ENCODE data around the gene WFIKKN1.

Gene WFIKKN1

DNA sequence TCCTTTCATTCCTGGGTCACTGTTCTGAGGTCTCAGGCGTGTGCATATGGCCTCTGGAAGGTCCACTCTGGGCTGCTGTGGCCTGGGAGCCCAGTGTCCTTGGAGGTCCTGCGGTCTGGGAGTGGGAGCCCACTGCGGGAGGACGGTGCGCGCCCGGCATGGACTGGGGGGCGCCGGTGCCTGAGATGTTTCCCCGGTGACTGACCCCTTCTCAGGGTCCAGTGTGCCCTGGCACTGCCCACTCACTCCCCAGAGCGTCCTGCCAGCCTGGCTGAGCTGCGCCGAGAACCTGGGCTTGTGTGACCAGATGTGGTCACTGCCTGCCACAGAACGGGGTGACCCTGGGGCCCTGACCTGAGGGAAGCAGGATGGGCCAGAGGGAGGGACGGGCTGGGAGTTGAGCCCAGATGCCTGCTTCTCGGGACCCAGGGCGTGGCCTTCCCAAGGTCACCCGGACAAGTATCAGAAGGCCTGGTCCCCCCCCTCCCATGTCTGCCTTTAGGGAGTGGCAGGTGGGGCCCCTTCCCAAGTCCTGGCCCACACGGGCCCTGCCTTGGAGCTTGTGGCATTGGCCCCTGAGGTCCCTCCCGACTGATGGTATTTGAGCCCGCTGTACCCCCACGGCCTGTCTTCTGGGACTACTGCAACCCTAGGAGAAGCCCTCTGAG is 43.6 kb downstream of the WFIKKN1 start:
- no peak for DNase-seq (ENCODE audit: low read depth)

DNA sequence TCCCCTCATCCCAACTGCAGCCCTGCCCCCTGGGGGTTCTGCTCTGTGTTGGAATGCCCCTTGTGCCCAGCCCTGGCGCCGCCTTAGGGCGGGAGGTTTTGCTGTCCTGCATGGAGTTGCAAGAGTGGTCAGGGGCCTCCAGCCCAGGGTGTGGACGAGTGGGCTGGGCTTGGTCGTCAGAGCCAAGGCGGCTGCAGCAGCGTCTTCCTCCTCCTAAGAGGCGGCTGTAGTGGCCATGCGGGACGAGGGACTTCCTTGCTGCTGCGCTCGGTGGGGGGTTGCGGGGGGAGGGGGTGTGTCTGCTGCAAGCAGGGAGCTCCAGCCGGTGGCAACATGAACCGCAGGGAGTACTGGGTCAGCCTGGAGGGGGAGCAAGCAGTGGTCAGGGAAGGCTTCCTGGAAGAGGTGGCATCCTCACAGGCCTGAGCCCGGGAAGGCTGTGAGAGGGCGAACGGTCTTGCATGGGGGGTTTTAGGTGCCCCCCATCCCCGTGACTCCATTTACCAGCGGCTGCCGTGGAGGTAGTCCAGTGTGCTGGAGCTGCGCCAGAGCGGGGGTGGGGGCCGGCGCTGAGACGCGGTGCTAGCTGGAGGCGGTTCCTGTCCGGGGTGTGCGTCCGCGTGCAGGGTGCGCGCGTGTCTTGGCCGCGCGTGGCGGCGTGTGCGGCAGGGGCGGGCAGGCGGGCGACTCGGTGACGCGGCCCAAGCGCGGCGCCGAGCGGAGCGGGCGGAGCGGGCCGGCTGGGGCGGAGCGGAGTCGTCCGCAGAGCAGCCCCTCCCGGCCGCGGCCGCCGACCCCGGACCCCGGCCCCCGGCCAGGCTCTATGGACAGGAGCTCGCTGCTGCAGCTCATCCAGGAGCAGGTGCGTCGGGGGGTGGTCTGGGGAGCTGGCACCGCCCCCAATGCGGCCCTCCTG is 44.4 kb downstream of the WFIKKN1 start, which contains the start of gene RHBDL1:
Gene RHBDL1 (plus strand): TSS at position 704 of the 916 bp plus-strand sequence. CDS start 120 bp downstream, at position 824.
- no peak for DNase-seq (ENCODE audit: low read depth)

DNA sequence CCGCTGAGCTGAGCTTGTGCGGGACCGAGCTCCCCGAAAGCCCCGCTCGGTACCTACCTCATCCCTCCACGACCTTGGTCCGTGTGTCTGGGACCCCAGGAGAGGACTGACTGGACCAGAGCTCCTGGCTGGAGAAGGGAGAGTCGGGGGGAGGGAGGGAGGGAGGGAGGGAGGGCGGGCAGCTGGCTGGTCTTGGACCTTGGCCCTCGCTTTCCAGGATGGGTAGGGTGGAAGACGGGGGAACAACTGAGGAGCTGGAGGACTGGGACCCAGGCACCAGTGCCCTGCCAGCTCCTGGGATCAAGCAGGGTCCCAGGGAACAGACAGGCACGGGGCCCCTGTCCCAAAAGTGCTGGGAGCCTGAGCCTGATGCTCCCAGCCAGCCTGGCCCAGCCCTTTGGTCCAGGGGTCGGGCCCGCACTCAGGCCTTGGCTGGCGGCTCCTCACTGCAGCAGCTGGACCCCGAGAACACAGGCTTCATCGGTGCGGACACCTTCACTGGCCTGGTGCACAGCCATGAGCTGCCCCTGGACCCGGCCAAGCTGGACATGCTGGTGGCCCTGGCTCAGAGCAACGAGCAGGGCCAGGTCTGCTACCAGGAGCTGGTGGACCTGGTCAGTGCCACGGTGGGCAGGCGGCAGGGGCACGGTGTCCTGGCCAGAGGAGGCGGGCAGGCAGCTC is 45.2 kb downstream of the WFIKKN1 start:
- no peak for DNase-seq (ENCODE audit: low read depth)

- no peak for DNase-seq (ENCODE audit: low read depth)
Observed at GRCh38 chr16:676565-676902, 45.7 kb downstream of the WFIKKN1 start.

DNA sequence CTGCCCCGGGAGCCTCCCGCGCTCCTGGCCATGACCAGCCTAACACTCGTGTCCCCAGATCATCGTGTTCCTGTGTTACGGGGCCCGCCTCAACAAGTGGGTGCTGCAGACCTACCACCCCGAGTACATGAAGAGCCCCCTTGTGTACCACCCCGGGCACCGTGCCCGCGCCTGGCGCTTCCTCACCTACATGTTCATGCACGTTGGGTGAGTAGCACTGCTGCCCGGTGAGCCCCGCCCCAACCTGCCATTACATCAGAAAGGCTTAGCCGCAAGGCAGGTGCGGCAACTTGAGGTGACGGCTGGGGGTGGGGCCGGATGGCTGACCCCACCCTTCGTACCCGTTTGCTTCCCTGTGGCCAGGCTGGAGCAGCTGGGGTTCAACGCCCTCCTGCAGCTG is 46.1 kb downstream of the WFIKKN1 start:
- DNase-seq (ENCODE audit: low read depth): no peak

DNA sequence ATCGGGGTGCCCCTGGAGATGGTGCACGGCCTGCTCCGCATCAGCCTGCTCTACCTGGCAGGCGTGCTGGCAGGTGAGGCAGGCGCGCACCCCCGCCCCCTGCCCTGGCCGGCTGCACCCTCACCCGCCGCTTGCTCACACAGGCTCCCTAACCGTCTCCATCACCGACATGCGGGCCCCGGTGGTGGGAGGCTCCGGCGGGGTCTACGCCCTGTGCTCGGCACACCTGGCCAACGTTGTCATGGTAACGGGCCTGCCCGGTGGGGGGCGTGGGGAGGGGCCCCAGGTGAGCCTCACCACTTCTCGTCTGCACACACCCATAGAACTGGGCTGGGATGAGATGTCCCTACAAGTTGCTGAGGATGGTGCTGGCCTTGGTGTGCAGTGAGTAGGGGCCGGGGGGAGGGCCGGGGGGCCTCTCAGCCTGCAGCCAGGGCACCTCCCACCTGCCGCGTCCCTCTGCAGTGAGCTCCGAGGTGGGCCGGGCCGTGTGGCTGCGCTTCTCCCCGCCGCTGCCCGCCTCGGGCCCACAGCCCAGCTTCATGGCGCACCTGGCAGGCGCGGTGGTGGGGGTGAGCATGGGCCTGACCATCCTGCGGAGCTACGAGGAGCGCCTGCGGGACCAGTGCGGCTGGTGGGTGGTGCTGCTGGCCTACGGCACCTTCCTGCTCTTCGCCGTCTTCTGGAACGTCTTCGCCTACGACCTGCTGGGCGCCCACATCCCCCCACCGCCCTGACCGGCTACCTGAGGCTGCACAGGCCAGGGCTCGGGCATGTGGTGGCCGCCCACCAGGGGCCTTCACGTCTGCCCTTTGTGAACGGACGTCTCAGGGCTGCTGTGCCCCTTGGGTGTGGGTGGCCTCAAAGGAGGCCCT is 46.8 kb downstream of the WFIKKN1 start:
- DNase-seq (ENCODE audit: low read depth): no peak

DNA sequence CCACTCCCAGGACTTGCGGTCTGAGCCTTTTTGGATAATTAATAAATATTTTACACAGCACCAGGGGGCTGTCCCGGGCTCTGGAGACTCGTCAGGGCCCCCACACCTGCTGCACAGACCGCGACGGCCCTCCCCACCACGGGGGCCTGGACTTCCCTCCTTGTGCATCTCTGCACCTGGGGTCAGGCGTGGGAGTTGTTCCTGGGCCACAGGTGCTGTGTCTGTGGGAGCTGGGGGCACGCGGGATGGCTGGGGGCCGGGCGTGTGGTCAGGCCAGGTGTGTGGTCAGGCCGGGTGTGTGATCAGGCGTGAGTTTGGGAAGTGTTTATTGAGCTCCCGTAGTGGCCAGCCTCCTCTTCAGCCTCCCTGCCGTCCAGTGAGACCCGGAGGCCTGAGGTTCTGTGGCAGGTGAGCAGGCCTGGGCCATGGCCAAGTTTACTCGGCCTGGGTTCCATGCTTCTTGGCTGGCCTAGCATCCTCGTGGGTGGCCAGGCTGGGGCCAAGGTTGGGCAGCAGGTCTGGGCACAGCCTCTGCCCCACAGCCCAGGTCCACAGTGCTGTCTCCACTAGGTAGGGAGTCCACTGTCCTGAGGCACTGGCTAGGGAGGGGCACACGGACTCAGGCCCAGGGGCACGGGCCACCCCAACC is 47.5 kb downstream of the WFIKKN1 start:
- DNase-seq (ENCODE audit: low read depth): no peak

- DNase-seq (ENCODE audit: low read depth): no peak
Observed at GRCh38 chr16:678858-679813, 48.4 kb downstream of the WFIKKN1 start.

- DNase-seq (ENCODE audit: low read depth): peak; percentile 56
Observed at GRCh38 chr16:679814-680624, 49.2 kb downstream of the WFIKKN1 start, which contains the start of gene STUB1. Gene STUB1, plus strand, starts transcription at chr16:680410. Its CDS starts 116 bp downstream, at chr16:680526.

GRCh38 chr16:680625-680945 is 49.8 kb downstream of the WFIKKN1 start:
- no peak for DNase-seq (ENCODE audit: low read depth)

GRCh38 chr16:680967-681745 is 50.4 kb downstream of the WFIKKN1 start:
- DNase-seq (ENCODE audit: low read depth): no peak

GRCh38 chr16:681746-682427 is 51.1 kb downstream of the WFIKKN1 start:
- no peak for DNase-seq (ENCODE audit: low read depth)

GRCh38 chr16:682493-683395 is 52.0 kb downstream of the WFIKKN1 start:
- no peak for DNase-seq (ENCODE audit: low read depth)

DNA sequence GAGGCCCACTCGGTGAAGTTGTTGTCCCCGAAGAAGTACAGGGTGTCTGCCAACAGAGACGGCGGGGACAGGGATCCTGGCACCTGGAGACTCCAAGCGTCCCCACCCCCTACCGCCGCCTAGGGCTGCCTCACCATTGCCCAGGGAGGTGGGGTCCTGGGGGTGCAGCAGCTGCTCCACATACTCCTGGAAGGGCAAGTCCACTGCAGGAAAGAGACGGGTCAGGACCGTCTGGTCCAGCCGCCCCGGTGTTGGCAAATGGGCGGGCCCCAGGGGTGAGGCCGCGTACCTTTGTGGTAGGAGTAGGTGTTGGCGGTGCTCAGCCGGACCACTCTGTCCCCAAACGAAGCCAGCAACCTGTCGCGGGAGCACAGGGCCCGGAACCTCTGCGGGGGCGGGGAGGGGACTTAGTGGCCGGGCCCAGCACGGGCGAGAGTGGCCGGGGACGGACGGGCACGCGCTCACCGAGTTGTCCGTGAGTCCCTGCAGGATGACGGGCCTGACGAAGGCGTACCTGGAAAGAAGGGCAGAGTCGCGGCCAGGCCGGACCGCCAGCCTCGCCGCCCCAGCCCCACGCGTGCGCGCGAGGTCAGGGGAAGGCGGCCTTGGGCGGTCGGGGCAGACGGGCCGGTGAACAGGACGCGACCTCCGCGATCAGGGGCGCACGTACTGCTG is 52.7 kb downstream of the WFIKKN1 start:
- no peak for DNase-seq (ENCODE audit: low read depth)

Data from HS-27A (cell line).